A172 (cell line): ENCODE measurements around the gene SLC29A4. TPM values are rescaled to one million over a fixed set of nuclear protein-coding genes. Genes with fewer than 3 reads are reported as not detected.
"Not testable (repeated sequence)": the region's sequence is repeated elsewhere in the genome, so short reads cannot be mapped to it uniquely, and the experiment has no call there.

Experiments
- DNase-seq: peaks from one replicate; pipeline ENCODE4 v3.0.0-alpha.2; 2015; ENCODE audit warnings: low spot score
- total RNA-seq: library from RNA; depleted of rRNA; stranded (reverse); fragments of >200 nt; shearing (Covaris generic); gene quantifications from 2 replicates; pipeline ENCODE4 v1.2.3, GENCODE V29; 2014; rRNA removed

Gene SLC29A4, protein sequence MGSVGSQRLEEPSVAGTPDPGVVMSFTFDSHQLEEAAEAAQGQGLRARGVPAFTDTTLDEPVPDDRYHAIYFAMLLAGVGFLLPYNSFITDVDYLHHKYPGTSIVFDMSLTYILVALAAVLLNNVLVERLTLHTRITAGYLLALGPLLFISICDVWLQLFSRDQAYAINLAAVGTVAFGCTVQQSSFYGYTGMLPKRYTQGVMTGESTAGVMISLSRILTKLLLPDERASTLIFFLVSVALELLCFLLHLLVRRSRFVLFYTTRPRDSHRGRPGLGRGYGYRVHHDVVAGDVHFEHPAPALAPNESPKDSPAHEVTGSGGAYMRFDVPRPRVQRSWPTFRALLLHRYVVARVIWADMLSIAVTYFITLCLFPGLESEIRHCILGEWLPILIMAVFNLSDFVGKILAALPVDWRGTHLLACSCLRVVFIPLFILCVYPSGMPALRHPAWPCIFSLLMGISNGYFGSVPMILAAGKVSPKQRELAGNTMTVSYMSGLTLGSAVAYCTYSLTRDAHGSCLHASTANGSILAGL
- total RNA-seq = 20.9 and 23.1 TPM in 2 replicates

DNA sequence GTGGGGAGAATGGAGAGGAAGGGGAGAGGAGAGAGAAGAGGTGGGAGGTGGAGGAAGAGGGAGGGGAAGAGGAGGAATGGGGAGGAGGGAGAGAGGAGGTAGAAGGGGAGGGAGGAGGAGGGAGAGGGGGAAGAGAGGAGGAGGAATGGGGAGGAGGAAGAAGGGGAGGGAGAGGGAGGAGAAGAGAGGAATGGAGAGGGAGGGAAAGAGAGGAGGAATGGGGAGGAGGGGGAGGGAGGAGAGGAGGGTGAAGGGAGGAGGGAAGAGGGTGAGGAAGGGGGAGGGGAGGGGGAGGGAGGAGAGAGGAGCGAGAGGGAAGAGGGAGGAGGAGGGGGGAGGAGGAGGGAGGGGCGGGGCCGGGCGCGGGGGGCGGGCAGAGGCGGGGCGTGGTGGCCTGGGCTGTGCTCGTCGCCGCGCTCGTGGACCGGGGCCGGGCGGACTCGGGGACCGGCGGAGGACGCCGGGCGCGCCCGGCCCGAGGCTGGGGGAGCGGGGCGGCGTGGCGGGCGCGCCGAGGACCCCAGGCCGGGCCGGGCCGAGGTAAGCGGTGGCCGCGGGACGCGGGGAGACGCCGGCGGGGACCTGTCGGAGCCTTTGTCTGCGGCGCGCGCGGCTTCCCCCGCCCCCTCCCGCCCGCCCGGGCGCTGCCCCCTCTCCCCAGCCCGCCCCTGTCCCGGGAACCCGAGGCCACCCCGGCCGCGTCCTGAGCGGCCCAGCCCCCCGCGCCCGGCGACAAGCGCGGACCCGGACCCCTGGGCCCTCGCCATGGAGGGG lies at the start of gene SLC29A4:
SLC29A4 (plus strand) TSS at position 401 of the 774 bp plus-strand sequence. CDS start 4,874 bp downstream, outside the sequence.
- DNase-seq = peak; percentile 22

DNA sequence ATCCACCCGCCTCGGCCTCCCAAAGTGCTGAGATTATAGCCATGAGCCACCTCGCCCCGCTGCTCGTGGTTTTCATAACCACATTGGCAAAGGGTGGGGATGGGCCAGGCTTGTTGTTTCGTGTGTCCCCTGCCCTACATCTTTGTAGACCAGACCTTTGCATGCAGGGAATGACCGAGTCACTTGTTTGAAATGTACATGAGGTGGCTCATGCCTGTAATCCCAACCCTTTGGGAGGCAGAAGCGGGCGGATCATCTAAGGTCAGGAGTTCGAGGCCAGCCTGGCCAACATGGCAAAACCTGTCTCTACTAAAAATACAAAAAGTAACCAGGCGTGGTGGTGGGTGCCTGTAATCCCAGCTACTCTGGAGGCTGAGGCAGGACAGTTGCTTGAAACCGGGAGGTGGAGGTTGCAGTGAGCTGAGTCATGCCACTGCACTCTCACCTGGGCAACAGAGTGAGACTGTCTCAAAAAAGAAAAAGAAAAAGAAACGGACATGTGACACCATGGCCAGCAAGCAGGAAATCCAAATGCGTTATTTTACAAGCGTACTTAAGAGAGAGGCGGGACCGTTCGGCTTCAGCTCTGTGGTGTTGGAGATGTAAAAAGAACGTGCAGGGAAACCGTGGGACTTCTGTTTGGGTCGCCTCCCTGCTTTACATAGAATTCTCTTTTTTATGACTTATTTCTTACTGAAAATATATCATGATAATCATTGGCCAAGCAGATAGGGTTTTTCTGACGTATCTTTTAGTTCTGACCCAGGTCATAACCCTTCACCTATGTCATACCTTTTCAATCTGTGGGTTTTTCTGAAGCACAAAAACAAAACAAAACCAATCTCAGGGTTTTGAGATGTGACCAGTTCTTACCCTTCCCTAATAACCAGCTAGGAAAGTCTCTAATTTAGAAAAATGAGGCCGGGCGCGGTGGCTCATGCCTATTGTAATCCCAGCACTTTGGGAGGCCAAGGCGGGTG lies 47.6 kb upstream of the SLC29A4 start:
- DNase-seq = peak; percentile 51

DNA sequence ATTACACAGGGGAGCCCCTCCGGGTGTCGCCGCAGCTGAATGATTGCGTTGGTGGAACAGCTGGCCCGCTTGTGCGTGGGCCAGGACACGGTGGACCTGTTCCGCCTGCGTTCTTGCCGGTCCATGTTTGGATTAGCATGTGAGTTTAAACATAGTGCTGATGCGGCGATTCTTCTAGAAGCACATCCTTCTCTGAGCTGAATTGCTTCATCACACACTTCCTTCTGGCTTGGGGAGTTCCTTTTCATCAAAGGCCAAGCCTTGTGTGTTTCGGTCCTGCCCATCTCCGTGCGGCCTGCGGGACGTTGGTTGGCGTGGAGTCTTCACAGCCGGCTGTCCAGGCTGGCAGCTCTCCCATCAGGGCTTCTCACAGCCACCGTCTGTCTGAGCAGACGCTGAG lies 45.5 kb upstream of the SLC29A4 start:
- no peak for DNase-seq

DNA sequence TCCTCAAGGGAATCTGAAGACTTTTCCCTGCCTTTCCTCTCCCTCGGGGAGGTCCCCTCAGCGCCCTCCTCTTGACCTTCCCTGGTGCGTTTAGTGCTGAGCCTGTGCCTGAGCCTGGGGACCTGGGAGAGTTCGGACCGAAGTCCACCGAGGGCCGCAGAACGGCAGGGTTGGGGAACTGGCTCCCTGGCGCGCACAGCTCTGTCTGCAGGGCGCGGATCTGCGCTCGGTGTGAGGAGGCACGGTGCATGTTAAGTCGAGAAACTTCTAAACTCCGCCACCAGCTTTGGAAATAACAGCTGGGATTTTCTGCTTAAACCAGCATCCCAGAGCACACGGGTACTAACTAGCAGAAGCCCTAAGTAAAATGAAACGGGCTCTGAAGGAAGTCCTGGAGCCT lies 44.2 kb upstream of the SLC29A4 start:
- no peak for DNase-seq

DNA sequence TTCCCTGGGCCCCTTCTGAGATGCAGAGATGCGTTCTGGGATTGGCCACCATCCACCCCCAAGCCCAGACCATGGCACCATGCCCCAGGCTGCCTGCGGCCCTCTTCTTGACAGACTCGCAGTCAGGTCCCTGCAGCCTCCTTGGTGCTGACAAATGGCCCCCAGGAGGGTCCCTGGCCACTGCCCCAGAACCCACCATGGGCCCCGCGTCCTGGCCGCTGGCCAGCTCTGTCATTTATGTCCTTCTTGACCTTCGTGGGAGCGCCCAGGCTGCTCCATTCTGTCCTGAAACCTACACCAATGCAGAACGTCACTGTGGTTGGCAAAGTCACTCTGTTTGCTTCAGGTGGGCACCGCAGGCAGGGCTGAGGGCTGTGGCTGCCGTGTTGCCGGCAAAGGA lies 39.5 kb upstream of the SLC29A4 start:
- DNase-seq = no peak

DNA sequence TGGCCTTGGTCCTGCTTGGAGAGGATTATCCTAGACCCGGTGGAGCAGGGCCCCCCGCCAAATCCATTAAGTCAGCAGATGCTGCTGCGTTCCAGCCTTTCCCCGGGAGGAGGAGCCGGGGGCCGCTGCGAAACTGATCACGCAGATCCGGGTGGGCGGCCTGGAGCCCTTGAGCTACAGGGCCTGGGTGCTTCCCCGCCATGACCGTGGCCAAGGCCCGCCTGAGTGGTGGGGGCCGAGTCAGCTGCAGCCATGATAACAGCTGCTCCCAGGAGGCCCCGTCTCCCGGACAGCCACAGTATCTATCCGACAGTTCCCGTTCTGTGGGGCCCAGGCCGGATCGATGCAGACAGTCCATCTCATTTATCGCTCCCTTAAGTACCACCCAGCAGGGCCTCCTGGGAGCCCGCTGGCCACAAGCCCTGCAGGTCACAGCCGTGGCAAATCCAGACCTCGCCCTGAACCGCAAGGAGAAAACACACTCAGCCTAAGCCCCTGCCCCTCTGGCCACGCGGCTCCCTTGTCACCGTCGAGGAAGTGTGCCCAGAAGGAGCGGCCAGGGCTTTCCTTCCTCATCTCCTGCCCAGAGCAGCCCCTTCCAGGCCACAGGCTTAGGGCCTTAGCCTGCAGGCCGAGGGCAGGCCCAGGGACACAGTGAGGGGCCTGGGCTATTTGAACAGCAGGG lies 34.4 kb upstream of the SLC29A4 start:
- DNase-seq = no peak

DNA sequence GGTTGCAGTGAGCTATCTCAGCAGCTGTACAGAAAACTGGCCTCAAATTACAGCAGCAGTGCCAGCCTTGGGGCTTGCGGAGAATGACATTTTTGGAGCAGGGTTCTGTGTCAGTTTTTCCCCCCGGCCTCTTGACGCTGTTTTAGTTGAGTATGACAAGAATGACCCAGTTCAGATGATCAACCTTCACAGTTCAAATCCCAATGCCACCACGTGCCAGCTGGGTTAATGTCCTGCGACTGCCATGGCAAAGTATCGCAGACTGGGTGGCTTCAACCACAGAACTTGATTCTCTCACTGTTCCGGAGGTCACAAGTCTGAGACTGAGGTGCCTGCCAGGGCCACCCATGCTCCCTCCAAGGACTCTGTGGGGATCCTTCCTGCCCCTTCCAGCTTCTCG lies 32.0 kb upstream of the SLC29A4 start:
- not testable (repeated sequence) for DNase-seq

DNA sequence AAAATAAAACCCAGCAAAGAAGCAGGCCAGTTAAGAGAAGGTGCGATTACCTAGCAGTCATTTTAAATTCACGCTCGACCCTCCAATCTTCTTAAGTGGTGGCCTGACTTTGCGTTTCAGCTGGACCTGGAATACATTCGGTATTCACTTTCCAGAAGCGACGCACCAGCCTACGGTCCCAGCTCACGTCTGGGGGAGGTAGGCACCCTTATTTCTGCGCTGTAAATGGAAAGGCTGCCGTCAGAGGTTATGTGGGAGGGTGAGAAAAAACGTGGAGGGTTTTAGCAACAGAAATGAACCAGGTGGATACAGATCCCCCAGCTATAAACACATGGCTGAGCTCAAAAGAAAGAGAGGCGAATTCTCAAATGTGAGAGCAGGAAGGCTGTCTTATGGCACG lies 29.2 kb upstream of the SLC29A4 start:
- not testable (repeated sequence) for DNase-seq

DNA sequence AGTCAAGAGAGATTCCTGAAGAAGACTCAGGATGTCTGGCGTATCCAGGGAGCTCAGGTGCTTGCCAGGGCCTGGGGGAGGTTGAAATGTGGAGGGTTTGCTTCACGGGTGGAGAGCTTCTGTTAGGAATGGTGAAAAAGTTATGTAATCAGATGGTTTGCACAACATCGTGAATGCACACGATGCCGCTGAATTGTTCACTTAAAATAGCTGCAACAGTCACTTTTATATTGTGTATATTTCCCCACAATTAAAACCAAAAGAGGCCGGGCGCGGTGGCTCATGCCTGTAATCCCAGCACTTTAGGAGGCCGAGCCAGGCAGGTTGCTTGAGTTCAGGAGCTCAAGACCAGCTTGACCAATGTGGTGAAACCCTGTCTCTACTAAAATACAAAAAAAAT lies 28.4 kb upstream of the SLC29A4 start:
- not testable (repeated sequence) for DNase-seq

DNA sequence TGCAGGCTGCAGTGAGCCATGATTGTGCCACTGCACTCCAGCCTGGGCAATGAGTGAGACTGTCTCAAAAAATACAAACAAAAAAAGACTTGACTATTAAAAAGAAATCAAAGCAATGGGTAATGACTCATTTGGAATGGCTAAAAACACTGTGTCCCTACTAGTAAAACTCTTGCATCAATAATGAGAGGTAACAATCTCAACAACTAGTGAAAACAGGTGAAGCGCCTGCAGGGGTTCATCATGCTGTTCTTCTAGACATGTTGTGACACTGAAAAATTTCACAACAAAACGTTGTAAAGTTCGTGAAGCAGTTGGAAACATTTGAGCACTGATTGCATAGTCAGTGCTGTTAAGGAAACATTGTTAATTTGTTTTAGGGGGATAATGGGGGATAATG lies 26.9 kb upstream of the SLC29A4 start:
- DNase-seq = no peak

DNA sequence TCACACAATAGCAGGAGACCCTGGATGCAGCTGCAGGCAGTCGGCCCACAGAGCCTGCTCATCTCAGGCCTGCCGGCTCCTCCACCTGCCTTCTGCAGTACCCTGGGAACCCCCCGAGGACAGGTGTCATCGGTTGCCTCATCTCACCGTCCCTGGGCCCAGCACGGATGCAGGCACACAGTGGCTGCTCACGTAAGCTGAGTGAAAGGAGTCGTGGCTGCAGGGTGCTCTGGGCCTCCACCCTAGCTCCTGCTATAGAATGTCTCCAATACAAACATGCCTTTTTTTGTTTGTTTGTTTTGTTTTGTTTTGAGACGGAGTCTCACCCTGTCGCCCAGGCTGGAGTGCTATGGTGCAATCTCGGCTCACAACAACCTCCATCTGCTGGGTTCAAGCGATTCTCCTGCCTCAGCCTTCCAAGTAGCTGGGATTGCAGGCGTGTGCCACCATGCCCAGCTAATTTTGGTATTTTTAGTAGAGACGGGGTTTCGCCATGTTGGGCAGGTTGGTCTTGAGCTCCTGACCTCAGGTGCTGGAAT lies 22.1 kb upstream of the SLC29A4 start:
- not testable (repeated sequence) for DNase-seq

DNA sequence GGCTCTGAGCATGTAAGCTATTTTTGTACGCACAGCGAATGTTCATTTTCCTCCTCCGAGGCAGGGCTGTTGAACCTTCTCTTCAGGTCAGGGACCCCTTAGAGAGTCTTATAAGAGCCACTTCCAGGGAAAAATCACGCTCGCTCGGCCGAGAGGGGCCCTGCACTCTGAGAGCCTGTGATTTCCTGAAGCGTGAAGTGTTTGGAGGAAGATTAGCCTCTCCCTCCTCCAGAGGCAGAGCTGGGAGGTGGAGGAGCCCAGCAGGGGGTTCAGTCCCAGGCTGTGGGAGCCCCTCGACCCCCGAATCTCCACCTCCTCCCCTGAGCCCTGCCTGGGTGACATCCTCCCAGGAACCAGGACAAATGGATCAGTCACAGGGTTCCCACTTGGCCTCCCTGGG lies 19.7 kb upstream of the SLC29A4 start:
- not testable (repeated sequence) for DNase-seq

DNA sequence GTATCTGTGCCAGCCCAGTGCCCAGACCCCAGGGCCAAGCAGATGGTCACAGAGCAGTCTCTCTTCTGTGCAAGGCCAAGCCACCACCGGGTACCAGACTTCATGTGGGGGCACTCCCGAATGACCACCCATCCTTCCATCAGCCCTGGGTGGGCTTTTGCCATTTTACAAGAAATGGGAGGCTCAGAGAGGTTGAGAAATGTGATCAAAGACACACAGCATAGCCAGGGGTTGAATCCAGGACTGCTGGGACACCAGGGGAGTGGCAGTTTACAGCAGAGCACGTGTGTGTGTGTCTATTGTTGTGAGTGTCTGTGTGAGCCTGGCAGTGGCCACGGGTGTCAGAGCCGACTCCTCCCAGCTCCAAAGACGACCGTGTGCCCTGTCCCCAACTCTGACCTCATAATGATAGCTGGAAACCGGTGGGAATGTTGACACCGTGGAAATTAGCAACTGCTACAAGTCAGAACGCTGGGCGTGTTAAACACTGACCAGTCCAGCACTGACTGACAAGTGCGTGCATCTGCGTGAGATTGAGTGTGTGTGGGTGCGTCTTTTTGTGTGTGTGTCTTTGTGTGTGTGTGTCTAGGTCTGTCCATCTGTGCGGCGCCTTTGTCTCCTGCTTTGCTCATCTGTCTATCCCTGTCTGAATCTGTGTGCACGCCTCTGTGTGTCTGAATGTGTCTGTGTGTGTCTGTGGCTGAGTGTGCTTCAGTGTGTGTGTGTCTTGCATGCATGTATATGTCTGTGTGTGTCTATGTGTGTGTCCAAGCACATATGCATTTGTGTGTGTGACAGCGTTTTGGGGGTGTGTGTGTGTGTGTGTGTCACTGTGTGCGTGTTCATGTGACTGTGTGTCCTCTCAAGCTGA lies 17.2 kb upstream of the SLC29A4 start:
- no peak for DNase-seq

DNA sequence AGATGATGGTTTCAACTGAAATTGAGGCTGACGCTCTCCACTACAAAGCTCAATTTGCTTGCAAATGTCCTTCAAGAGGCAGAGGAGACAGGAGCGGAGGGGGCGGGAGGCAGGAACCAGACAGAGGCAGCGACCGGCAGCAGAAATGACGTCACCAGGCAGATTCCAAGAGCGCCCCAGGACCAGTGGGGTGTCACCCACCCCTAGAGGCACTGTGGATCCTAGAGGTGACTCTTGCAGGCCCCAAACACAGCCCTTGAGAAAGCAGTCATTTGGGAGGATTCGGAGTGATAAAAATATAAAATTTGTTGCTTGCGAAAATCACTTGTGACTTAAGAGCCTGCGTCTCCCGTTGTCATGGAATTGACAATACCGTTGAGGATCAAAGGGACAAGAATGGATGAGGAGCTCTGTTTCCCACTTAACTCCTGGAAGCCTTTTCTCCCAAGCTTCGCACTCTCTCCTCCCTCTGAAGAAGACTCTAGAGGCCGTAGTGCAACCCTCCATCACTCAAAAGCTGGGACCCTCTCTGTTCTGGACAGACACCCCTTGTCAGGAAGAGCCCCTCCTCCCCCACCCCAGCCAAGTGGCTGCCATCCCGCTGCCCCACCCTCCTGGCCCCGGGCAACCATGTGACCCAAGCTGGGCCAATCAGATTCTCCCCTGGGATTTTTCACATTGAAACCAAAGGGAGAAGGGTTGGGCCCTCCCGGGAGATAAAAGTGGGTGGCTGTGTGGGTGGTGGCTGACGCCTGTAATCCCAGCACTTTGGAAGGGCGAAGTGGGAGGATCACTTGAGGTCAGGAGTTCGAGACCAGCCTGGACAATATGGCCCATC lies 16.3 kb upstream of the SLC29A4 start:
- DNase-seq = no peak

DNA sequence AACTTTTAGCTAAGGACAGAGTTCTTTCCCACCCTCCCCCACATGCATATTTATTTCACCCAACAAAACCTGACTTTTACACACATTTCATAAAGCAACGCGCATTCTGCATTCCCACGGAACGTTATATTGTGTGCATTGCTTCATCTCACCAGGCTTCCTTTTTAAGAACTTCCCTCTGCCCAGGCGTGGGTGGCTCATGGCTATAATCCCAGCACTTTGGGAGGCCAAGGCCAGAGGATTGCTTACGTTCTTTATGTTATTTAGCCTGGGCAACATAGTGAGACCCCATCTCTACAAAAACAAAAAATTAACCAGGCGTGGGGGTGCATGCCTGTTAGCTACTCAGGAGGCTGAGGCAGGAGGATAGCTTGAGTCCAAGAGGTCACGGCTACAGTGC lies 14.9 kb upstream of the SLC29A4 start:
- DNase-seq = not testable (repeated sequence)

DNA sequence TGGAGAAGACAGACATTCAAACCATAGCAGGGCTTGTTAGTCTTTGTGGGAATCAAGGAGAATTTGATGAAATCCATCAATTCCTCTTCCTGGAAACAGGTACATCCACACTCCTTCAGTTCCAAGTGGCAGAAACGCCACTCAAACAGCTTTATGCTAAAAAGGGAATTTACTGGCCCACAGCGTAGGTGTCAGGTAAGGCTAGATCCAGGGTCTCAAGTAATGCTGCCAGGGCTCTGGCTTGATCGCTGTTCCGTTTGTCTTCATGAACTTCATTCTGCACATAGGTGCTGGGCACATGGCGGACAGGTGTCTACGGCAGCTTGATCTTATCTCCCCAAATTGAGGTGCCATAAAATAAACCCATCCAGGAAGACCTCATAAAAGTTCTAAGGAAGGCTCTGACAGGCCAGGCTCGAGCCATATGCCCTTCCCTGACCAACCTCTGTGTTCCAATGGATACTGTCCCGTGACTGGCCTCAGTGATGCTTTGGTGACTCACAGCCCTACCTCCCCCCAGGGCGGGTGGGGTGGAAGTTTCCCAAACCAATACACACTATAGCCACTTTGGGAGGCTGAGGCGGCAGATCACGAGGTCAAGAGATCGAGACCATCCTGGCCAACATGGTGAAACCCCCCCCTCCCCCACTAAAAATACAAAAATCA lies 12.6 kb upstream of the SLC29A4 start:
- peak; percentile 17 for DNase-seq

DNA sequence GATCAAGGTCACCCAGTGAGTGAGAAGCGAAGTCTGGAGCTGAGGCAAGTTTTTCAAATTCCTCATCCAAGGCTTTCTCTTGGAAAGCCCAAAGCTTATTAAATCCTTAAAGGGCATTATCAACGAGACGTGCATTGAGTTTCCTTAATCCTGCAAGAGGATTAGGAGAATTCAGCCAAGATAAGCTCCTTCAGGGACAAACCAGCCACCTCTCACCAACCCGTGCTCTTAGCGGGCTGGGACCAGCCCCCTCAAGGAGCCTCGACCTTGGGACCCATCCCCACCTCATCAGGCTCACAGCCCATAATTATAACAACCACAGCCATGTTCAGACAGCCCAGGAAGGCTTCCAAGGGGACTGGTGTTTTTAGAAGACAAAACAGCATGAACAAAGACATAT lies 12.0 kb upstream of the SLC29A4 start:
- no peak for DNase-seq

DNA sequence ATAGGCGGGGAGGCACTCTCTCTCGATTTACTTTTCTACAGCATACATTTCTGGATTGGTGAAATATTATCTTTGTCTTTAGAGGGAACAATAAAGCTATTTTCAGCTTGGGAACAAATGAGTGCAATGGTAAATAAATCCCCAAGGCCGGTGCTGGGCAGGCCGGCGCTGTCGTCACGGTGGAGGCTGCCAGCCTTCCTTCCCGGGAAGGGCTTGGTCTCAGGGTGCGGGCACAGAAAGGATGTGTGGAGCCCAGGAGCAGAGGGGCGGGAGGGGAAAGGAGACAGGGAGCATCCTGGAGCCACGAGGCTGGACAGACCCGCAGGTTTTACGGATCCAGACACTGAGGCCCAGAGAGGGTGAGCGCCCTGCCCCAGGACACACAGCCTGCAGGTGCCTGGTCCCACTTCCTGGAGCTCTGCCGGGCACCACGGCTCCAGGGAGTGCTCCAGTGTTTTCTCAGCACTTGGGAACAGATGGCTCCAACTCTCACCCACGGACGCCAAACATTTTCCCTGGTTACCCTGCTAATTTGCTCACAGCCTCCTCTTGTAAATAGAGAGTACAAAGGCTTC lies 8.8 kb upstream of the SLC29A4 start:
- DNase-seq = not testable (repeated sequence)
